C1 segment of cervical spinal cord (tissue), 14 donors: ENCODE measurements around the gene ATP11A.

Experiments used
- DNase-seq, 14 donors: peaks; one replicate each; lab custom pipeline; 2025; lab: John Stamatoyannopoulos, UW

The ATP11A gene

DNA sequence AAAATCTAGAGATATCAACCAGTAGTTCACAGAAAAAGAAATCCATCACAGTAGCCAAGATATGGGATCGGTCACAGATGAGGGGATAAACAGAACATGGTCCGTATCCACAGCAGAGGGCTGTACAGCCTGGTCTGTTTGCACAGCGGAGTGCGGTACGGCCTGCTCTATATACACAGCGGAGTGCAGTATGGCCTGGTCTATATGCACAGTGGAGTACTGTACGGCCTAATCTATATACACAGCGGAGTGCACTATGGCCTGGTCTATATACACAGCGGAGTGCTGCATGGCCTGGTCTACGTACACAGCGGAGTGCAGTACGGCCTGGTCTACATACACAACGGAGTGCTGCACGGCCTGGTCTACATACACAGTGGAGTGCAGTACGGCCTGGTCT is 236.2 kb downstream of the ATP11A start:
- DNase-seq = no peak

DNA sequence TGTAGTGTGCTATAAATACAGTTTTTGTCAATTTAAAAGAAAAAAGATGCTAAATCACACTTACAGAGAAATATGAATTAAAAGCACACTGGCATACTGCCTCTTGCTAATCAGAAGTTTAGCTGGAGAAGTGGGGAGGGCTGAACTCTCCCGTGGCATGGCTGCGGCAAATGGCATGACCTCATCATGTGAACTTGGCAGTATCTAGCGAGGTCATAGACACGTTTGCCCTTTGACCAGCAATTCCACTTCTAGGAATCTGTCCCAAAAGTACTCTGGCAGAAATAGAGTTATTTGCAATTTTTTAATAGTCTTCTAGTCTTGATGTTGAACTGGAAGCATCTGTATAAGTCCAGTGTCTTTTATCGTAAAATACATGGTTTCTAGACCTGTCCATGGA is 237.2 kb downstream of the ATP11A start:
- no peak for DNase-seq

- DNase-seq = no peak
These were observed 238.5 kb downstream of the ATP11A start for GRCh38 chr13:112928020-112928971.

GRCh38 chr13:112928972-112929782 is 239.3 kb downstream of the ATP11A start:
- no peak for DNase-seq

GRCh38 chr13:112929783-112930055 is 239.9 kb downstream of the ATP11A start:
- DNase-seq = no peak

GRCh38 chr13:112930192-112930591 is 240.4 kb downstream of the ATP11A start:
- DNase-seq = no peak

DNA sequence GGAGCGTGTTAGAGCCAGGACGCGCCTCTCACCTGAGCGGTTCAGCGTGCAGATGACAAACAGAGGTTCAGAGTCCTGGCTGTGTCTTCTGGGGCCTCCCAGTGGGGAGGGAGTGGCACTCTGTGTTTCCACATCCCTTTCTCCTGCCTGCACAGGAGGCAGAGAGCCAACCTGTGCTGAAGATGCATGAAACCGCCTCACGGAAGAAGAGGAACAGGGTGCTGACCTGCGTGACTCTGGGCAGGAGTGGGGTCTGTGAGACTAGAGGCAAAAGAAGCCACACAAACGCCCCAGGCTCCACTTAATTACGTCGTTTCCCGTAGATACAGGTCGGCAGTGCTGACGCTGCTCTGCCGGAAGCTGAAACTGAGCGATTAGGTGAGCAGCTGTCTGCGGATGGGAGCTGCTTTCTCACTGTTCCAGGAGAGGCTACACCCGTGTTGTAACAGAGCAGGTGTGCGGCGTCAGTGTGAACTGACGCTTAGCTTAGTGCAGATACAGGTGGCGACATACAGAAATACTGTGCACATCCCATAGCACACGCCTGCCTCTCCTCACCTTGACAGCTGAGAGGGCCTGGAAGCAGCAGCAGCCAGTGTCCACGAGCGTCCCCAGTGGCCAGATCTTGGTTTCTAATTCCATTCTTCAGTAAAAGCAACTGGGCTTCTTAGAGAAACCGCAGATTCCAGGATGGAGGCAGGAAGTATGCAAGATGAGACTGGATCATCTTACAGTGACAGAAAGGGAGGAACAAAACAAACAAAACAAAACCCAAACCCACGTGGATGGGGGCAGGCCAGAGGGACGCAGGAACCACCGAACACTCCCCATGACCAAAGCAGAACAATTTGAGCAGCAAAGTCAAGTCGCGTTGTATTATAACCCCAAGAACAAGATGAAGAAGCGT is 241.4 kb downstream of the ATP11A start:
- DNase-seq = peak in 1 of 14 donors; percentile 75

- no peak for DNase-seq
These were observed 243.1 kb downstream of the ATP11A start for GRCh38 chr13:112932971-112933370.

- peak in 1 of 14 donors; percentile 84 for DNase-seq
These were observed 243.8 kb downstream of the ATP11A start for GRCh38 chr13:112933649-112934048.

- no peak for DNase-seq
These were observed 244.2 kb downstream of the ATP11A start for GRCh38 chr13:112934078-112934477.
